ELF-1 (cell line): ENCODE measurements around the gene NT5DC1.

ENCODE experiments used
- DNase-seq: peaks from one replicate; pipeline ENCODE4 v3.0.0-alpha.2; 2016; ENCODE audit warnings: low read depth, low spot score

The NT5DC1 gene

DNA sequence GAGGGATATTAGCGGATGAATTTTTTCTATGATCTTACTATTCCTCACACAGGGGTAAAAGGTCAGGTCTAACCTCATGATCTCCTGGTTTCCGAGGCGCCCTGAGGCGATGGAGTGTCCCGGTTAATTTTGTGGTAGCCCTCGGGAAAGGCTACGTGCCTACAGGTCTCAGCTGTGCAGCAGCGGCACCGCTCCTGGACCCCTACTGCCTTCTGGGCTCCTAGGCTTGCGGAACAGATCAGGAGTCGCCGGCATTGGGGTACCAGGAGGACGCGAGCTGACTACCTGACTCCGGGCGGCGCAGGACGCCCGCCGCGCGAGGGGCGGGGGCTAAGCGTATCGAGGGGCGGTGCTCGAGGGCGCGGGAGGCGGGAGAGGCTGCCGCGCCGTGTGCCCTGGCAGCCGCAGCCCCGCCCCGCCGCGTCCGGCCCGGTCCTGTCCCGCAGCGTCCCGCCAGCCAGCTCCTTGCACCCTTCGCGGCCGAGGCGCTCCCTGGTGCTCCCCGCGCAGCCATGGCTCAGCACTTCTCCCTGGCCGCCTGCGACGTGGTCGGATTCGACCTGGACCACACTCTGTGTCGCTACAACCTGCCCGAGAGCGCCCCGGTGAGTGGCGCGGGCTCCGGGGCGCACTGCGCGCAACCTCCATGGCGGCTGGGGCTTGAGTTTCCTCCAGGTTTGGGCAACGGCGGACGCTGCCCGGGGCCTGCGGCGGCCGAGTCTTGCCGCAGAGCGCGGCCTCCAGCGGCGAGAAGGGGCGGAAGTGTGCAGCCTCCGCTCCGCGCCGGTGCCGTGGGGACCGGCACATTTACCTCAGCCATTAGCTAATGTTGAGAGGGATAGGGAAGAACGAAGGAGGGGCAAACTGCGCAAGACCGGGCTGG is at the start of gene NT5DC1:
NT5DC1 (plus strand) TSS at position 435 of the 883 bp plus-strand sequence; CDS start at position 513, 78 bp downstream.
- peak; percentile 91 for DNase-seq

DNA sequence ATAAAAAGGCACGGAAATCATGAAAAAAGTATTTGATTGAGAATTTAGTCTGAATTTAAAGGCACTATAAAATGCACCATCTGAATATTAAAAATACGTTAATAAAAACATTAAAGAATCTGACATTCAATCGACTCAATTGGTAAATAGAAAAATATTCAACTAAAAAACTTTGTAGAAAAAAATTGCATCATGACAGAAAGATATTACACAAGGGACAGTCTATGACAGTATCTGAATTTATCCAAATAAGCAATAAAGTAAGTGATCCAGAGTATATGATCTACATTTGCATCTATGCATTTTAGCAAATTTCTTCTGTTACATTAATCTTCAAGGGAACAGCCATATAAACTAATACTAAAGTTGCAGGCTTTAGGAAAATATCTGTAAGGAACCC is 49.4 kb upstream of the NT5DC1 start:
- DNase-seq, result no peak

DNA sequence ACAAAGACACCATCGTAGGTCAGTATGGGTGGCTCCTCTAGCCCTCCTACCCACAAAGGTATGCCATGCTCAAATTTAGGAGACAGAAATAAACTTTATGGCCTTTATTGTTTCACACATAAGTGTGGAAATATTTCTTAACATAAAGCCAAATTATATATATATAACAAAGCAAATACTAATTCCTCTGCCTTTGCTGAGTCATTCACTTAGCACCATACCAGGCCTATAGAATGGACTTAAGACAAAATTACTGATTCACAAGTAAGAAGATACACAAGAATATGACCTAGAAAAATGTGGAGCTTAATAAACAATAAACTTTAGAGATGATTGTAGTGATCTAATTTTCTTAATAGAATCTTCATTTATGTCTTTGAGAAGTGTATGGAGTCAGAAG is 45.1 kb upstream of the NT5DC1 start:
- DNase-seq, result no peak

DNA sequence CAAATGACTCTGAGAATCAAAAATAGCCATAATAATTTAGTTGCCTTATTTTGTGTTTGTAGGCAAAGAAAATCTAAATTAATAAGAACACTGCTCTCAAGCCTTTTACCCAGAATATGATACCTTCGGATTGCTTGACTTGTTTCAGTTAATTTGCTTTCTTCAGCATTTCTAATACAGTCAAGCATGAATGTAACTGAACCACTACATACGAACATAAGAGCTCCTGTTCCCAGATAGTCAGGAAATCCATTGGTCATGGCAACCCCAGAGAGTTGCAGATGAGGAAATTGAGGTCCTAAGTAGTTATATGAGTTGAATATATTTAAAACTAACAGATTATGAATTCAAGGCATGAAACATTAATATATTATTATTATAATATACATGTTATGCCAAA is 42.9 kb upstream of the NT5DC1 start:
- no peak for DNase-seq

DNA sequence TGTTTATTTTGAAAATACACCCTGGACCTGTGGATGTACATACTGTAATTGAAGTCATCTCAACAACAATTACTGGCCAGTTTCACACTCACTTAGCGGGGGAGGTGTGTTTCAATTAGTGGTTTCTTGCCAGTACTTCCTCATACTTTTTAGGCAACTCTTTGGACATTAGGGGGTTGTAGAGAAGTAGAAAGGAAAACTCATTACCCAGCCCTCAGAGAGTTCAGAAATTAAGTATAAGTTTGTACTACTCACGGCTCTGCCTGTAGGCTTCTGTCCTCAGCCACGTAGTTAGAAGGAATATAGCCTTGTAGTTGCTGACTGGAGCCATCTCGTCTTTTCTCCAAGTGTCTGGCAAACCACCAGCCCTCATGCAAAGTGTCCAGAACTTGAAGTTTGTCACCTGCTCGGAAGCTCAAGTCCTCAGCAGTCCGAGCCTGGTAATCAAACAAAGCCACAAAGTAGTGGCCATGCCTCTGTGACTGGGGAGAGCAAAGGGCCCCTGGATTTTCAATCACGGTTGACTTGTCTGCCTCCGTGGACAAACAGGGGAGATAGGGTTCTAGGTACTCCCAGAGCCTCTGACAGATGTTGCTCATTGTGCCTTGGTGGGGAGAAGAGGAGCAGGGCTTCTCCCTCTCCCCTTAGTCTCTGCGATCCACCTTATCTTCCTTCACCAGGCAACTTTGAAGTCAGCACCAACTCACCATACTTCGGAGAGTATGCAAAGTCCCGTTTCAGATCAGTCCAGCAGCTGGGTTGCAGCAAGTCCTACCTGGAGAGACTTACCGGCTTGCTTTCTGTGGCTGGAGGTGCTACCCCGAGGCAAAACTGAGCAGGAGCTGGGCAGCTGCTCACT is 40.7 kb upstream of the NT5DC1 start:
- peak; percentile 31 for DNase-seq

DNA sequence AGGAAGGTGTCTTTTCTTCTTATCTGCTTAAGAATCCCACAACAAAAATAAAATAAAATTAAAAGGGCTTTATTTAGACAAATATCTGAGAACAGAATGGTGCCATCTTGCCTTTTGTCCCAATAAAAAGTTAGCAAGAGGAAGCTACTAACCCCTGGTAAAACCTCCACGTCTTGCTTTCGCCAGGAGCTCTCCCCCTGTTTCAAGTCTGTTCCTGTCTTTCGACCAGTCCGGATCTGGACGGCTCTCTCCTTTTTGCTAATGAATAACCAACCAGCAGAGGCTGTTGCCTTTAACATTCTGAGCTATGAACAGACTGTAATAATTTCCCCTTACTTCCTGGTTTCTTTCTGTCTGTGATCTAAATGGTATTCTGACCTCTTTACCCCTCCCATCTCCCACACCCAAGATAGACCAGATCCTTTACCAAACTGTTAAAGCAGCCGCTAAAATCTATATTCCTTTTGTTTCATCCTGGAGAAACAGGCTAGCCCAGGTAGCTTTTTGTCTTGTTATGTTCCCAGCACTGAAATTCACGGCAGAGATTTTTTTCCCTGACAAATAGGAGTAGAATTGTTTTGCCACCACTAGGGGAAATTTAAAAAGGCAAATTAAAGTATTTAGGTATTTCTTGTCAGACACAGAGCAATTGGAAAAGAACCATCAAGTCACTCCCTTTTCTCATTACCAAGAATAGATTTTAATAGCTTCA is 39.9 kb upstream of the NT5DC1 start, which contains the start of gene FRK:
FRK (minus strand) TSS at position 320 of the 712 bp plus-strand sequence. CDS start 580 bp downstream, outside the sequence.
- peak; percentile 10 for DNase-seq

DNA sequence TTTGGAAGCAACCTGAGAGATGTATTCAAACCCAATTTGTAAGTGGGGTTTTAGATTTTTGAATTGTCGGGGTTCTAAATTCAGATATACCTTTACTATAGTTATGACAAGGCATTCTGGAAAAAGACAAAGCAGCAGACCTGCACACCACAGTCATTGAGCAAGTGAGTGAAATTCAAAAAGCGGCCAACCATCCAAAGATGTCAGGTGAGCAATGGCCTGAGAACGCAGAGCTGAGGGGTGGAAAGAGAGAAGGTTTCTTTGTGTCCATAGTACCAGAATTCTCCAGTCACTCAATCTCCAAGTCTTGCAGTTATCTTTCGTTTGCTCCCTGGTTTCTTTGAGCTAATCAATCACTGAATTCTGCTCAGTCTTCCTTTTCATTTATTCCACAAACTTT is 38.2 kb upstream of the NT5DC1 start:
- no peak for DNase-seq

DNA sequence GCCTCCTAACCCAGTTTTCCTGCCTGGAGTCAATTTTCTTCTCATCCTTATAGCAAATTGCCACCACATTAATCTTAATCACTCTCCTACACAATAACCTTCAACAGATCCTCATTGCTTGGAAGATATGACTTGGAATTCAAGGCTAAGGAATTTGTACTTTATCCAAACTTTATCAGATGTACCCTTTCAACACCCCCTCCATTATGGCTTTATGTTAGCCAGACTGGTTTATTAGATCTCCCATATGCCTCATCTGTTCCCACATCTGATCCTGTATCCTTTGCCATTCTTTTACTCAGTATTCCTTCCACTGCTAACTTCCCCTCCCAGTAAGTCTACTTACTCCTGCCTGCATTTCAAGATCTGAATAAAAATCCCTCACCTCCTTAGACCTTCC is 36.0 kb upstream of the NT5DC1 start:
- DNase-seq, result no peak

DNA sequence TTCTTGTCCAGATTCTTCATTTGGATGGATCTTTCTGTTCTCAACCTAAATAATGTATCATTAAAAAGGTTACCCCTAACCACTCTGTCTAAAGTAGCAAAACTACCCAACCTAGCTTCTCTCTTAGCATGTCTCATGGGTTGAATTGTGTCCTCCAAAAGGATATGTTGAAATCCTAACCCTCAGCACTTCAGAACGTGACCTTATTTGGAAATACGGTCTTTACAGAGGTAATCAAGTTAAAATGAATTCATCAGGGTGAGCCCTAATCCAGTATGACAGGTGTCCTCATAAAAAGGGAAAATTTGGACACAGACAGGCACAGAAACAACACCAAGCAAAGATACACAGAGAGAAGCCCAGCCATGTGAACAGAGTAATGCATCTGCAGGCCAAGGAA is 33.9 kb upstream of the NT5DC1 start:
- no peak for DNase-seq

DNA sequence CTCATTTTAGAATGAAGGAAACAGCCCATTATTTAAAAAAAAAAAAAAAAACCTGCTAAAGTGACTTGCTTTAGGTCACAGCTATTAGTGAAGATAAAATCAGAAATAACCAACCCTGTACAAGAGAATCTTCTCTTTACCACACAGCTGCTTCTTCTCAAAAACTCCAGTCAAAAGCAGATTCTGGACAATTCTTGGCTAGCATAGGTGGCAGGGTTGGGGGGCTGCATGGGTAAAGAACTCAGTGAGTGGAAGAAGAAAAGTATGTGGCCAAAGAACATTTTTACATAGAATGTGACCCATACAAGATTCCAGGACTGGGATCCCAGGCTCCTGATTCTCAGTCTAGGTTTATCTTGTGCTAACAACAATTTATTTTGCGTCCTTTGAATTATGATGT is 30.6 kb upstream of the NT5DC1 start:
- no peak for DNase-seq

DNA sequence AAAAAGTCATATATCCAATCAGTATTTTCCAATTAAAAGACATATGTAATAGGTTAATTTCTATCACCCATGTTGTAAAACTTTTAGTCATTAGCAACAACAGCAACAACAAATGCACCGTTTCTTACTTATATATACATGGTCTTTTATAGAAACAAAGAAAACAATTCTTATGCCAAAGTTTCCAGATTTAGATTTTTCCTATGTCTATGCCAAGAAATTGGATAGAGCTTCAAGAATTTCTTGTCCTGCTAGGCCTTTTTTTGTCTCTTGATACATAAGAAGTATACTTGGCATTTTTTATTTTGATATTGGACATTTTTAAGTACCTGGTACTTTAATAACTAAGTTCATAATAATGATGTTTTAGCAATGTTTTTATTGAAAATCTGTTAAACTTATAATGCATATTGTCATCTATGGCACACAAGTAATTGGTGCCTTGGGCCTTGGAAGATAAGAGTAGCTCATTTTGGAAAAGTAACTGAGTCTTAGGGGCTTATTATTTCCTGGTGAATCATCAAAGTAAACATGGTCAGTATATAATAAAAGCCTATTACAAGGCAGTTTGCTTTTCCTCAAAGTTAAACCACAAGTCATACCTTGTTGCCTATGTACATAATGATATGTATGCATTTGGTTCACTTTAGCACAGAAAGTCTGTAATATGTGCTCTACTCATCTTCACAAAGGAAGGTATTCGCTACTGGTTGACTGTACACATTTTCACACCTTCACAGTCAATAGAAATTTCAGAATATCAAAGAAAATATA is 29.9 kb upstream of the NT5DC1 start:
- DNase-seq, result no peak

DNA sequence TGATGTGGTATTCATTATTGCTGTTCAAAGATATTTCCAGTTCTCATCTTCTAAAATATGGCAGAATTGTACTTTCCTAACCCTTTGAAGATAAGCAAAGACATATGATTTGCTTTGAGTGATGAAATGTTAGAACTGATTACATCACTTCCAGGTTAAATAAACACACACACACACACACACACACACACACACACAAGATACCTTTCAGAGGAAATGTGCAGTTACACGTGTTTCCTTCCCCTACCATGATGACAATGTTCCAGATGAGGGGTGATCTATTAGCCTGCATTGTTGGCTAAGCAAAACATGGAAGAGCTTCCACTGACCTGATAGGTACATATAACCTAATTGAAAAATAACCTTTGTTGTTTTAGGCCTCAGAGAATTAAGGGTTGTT is 28.3 kb upstream of the NT5DC1 start:
- DNase-seq, result no peak

DNA sequence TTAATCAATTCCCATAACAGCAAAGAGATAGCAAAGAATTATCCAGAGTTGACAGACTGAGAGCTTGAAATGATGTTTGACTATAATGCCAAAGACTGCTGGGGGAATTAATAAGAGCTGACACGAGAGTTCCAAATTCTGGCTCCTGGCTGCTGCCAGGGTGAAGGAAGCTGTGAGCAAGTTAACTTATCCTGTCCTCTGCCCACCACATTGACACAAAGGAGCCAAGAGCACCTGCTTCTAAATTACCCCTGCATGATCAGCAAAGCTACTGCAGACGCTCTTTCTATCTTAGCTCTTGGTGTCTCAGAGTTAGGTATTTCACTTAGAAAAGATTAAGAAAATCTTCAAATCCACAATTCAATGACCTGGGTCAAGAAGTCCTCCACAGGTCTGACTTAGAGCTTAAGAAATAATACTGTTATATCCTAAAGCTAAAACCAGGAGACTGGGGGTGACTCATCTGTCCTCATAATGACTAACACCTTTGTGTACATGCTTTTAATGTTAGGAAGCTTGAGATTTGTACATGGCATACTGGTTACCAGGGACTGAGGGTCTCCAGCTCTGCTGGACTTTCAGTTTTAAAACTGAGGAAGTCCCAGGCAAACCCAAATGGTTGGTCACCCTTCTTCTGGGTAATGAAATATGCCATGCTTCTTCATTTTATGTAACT is 26.8 kb upstream of the NT5DC1 start:
- no peak for DNase-seq

DNA sequence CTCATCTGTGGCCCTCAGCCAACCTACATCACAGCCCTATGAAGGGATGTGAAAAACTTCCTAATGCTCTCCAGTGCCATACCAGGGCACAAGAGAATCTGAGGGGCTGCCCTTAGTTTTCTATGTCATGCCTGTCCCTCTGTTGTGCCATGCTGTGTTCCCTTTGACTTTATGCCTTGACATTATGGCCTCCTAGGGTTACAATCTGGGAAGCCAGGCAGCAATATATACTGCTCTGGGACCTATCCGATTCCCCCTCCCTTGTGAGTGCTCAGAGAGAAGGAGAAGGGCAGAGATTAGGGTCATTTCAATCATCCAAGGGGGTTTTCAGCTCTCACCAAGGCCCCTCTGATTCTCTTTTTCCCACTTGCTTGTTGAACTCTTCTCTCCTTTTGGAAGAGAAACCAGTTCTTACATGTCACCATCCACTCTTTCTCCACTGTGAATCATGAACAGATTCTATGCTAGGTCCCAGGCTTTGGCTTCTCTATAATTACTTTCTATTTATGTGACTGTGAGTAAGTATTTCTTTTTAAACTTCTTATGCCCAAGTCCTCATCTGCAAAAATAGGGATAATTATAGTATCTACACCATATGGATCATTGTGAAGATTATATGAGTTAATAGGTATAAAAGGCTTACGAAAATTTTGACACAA is 25.8 kb upstream of the NT5DC1 start:
- no peak for DNase-seq

DNA sequence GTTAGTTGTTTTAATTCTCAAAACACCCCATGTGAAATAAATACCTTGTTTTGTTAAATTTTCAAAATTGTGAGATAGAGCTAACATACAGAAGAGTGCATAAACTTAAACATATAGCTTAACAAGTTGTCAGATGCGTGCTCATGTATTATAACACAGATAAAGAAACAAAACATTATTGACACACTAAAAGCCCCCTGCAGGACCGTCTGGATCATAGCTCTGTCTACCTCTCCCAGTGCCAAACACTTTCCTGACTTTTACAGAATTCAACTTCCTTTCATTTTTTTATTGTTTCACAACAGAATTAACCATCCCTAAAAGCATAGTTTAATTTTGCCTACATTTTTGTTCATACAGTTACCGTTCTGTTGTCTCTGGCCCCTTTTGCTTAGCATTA is 22.1 kb upstream of the NT5DC1 start:
- DNase-seq, result no peak

DNA sequence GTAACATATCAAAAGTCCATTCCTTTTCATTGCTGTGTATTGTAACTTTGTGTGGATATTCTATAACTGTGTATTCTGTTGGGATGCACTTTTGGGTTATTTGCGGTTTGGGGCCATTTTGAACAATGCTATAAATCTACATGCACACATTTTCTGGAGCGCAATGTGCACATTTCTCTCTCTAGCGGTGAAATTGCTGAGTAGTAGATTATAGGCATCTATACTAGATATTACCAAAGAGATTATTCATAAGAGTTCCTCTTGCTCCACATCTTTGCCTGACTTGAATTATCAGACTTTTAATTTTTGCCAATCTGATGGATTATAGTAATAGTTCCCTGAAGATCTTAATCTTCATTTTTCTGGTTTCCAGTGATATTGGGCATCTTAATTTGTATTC is 21.7 kb upstream of the NT5DC1 start:
- DNase-seq, result no peak

DNA sequence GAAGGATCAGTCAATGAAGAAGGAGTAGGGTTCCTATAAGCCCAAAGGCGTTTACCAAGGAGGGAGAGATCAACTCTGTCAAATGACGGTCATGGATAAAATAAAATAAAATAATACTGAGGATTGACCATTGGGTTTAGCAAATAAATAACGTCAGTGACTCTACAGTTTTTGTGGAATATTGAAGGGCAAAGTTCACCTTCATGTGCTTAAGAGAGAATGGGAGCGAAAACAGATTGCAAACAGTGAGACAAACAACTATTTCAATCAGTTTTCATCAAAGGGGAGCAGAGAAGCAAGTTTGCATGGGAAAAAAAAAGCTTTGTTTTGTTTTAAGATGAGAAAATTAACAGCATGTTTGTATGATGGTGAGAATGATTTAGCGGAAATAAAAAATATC is 17.6 kb upstream of the NT5DC1 start:
- DNase-seq, result no peak

DNA sequence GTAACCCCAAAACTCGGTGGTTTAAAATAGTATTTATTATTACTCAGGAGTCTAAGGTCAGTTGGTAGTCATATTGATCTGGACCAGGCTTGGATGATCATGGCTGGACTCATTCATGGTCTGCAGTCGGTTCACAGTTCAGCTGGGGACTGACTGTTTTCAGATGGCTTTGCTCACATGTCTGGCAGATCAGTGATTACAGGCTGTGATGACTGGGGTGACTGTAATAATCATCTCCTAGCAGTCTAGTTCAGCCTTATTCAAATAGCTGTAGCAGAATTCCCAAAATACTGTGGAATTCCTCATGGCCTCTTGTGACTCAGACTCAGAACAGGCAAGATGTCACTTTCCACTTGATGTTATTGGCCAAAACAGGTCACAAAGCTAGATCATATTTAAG is 16.4 kb upstream of the NT5DC1 start:
- no peak for DNase-seq

DNA sequence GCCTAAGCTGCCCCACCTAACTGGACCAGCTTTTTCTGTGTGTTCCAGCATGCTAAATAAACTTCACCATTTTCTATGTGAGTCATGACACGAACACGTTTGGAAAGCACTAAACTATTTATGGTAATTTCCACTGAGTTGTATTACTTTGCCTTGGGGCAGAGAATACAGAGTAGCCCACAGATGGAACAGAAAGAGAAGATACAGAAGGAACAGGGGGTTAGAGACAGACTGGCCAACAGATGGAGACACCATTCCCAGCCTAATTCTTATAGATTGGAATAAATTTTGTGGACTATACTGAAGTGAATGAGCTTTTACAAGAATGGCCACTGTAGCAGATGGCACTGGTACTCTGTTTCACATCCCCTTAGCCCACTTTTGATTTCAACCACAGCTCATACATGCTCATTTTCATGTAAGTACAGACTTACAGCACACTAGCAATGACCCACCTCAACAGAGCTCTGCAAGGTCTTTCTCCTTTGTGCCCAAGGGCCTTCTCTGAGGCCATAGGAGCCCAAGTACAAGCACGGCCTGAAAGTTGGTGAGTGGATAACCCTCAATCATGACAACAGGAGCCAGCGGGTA is 13.1 kb upstream of the NT5DC1 start:
- DNase-seq, result no peak

DNA sequence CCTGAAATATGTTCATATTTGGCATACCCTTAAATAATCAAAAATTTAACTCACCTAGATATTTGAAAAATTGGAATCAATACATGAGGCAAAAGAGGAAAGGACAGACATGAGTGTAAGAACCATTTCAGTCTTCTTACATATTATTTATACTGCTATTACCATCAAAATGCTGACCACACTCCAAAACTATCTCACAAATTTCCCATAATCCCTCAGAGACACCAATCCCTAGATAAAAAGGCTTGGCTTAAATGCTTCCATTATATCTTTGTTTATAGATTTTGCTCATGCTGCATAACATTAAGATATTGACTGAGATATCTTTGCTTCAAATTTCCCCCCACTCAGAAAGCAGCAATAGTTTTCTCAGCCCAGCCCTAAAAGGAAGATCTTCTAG is 11.7 kb upstream of the NT5DC1 start:
- DNase-seq, result no peak
